ENCODE results near the gene RUFY1.

RUFY1 gene

DNA sequence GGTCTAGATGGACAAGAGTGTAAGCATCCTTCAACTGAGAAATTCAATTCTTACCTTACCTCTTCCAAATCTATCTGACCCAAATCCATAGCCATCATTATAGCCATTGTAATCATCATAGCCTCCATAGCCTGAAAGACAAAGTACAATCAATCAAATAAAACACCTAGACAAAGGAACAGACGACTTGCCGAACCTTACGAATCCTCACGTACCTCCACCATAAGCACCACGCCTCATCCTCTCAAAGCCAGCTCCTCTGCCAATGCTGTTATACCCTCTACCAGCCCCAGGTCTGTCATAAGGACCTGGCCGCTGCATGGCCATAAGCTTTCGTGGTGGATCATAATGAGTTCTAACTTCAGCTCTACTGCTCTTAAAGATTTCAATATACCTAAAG lies 67.6 kb downstream of the RUFY1 start:
- Histone ChIP-seq H3K27ac (ENCODE audit: low read depth, low read length, poor library complexity, severe bottlenecking) (no peak overlapping the region), H3K79me2 (ENCODE audit: insufficient read depth, low read length) (peaks cover 45% of the 10 kb centered on the region), H3K4me2 (ENCODE audit: low read length) (no peak overlapping the region), H3K9me3 (ENCODE audit: low read length) (no peaks in the 10 kb centered on the region), H3F3A (ENCODE audit: insufficient read depth, low read length) (peaks cover 48% of the 10 kb centered on the region), H3K9ac (ENCODE audit: low read length) (no peak overlapping the region), H3K4me1 (ENCODE audit: insufficient read depth, low read length, severe bottlenecking) (peaks cover 52% of the 10 kb centered on the region), H3K4me3 (ENCODE audit: low read depth, low read length, poor library complexity, severe bottlenecking) (no peak overlapping the region), H3K27me3 (ENCODE audit: insufficient read depth, low read length) (no peaks in the 10 kb centered on the region), H4K20me1 (ENCODE audit: insufficient read depth, low read length) (peaks cover 33% of the 10 kb centered on the region), H2AFZ (ENCODE audit: low read length) (no peak overlapping the region), H3K36me3 (ENCODE audit: insufficient read depth, low read length) (peaks cover 98% of the 10 kb centered on the region), H3K9me2 (ENCODE audit: low read depth, low read length) (no peaks in the 10 kb centered on the region)
- no peak for TF ChIP-seq EZH2 (IDR thresholded peaks at IDR 0.05; ENCODE audit: borderline replicate concordance, low read length)
- TF ChIP-seq, protein P1, sequence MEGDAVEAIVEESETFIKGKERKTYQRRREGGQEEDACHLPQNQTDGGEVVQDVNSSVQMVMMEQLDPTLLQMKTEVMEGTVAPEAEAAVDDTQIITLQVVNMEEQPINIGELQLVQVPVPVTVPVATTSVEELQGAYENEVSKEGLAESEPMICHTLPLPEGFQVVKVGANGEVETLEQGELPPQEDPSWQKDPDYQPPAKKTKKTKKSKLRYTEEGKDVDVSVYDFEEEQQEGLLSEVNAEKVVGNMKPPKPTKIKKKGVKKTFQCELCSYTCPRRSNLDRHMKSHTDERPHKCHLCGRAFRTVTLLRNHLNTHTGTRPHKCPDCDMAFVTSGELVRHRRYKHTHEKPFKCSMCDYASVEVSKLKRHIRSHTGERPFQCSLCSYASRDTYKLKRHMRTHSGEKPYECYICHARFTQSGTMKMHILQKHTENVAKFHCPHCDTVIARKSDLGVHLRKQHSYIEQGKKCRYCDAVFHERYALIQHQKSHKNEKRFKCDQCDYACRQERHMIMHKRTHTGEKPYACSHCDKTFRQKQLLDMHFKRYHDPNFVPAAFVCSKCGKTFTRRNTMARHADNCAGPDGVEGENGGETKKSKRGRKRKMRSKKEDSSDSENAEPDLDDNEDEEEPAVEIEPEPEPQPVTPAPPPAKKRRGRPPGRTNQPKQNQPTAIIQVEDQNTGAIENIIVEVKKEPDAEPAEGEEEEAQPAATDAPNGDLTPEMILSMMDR (IDR thresholded peaks at IDR 0.05; ENCODE audit: low read length) = no peak

GRCh38 chr5:179618923-179619554 lies 68.7 kb downstream of the RUFY1 start:
- H3K79me2 ChIP-seq (ENCODE audit: insufficient read depth, low read length) = peaks cover 49% of the 10 kb centered on the region
- peaks cover 39% of the 10 kb centered on the region; the same call in 1 of the 2 replicates for H3F3A ChIP-seq (ENCODE audit: insufficient read depth, low read length)
- H3K27me3 ChIP-seq (ENCODE audit: insufficient read depth, low read length) = no peaks in the 10 kb centered on the region
- H3K36me3 ChIP-seq (ENCODE audit: insufficient read depth, low read length) = peaks cover 91% of the 10 kb centered on the region
- no peak overlapping the region for H3K27ac ChIP-seq (ENCODE audit: low read depth, low read length, poor library complexity, severe bottlenecking)
- H4K20me1 ChIP-seq (ENCODE audit: insufficient read depth, low read length) = peaks cover 33% of the 10 kb centered on the region
- peak overlapping the region; percentile 100 for H3K4me3 ChIP-seq (ENCODE audit: low read depth, low read length, poor library complexity, severe bottlenecking)
- H3K4me2 ChIP-seq (ENCODE audit: low read length) = peak overlapping the region; percentile 84
- peaks cover 54% of the 10 kb centered on the region for H3K4me1 ChIP-seq (ENCODE audit: insufficient read depth, low read length, severe bottlenecking)
- H3K9me2 ChIP-seq (ENCODE audit: low read depth, low read length) = no peaks in the 10 kb centered on the region
- no peak overlapping the region for H2AFZ ChIP-seq (ENCODE audit: low read length)
- H3K9ac ChIP-seq (ENCODE audit: low read length) = no peak overlapping the region
- TF ChIP-seq, protein P1 (IDR thresholded peaks at IDR 0.05; ENCODE audit: low read length) = no peak
- TF ChIP-seq EZH2 (IDR thresholded peaks at IDR 0.05; ENCODE audit: borderline replicate concordance, low read length) = no peak
- no peaks in the 10 kb centered on the region for H3K9me3 ChIP-seq (ENCODE audit: low read length)

- Histone ChIP-seq H3F3A (ENCODE audit: insufficient read depth, low read length) (peaks cover 34% of the 10 kb centered on the region; the same call in 1 of the 2 replicates), H3K36me3 (ENCODE audit: insufficient read depth, low read length) (peaks cover 84% of the 10 kb centered on the region), H3K27me3 (ENCODE audit: insufficient read depth, low read length) (no peaks in the 10 kb centered on the region), H2AFZ (ENCODE audit: low read length) (no peak overlapping the region), H3K79me2 (ENCODE audit: insufficient read depth, low read length) (peaks cover 49% of the 10 kb centered on the region), H4K20me1 (ENCODE audit: insufficient read depth, low read length) (peaks cover 32% of the 10 kb centered on the region), H3K27ac (ENCODE audit: low read depth, low read length, poor library complexity, severe bottlenecking) (no peak overlapping the region), H3K4me2 (ENCODE audit: low read length) (peak overlapping the region; percentile 84), H3K9ac (ENCODE audit: low read length) (no peak overlapping the region), H3K9me3 (ENCODE audit: low read length) (no peaks in the 10 kb centered on the region), H3K9me2 (ENCODE audit: low read depth, low read length) (no peaks in the 10 kb centered on the region), H3K4me1 (ENCODE audit: insufficient read depth, low read length, severe bottlenecking) (peaks cover 62% of the 10 kb centered on the region), H3K4me3 (ENCODE audit: low read depth, low read length, poor library complexity, severe bottlenecking) (peak overlapping the region; percentile 100)
- no peak for TF ChIP-seq EZH2 (IDR thresholded peaks at IDR 0.05; ENCODE audit: borderline replicate concordance, low read length)
- TF ChIP-seq, protein P1 (IDR thresholded peaks at IDR 0.05; ENCODE audit: low read length) = no peak
Measured at GRCh38 chr5:179619776-179620175, 69.4 kb downstream of the RUFY1 start.

Measured in OCI-LY1 (cell line).